Calu3 (cell line): ENCODE data around the gene ZNF594. TPM values are rescaled to one million over a fixed set of nuclear protein-coding genes. Genes with fewer than 3 reads are reported as not detected.
A peak's percentile ranks its signal among the peaks of the same experiment; 100 is the strongest.
"Not testable (repeated sequence)": the region's sequence is repeated elsewhere in the genome, so short reads cannot be mapped to it uniquely, and the experiment has no call there.

Source experiments
- Bru-seq: library from RNA; stranded (reverse); fragments of 400-500 nt; gene quantifications from one replicate; lab custom pipeline; 2021; lab: Mats Ljungman, UMichigan
- BruChase-seq, 2 experiments: library from RNA; stranded (reverse); fragments of 400-500 nt; gene quantifications; one replicate each; lab custom pipeline; 2021; lab: Mats Ljungman, UMichigan
- BruUV-seq: library from RNA; stranded (reverse); fragments of 400-500 nt; replicated peaks from 2 replicates; lab custom pipeline; 2021; lab: Mats Ljungman, UMichigan
- CTCF ChIA-PET: fragments of 300-600 bp; sonication (Branson Sonifier 250); formaldehyde crosslinking; loops from one replicate; lab custom pipeline; 2022; ENCODE audit warnings: antibody characterized with exemption; lab: Charles Lee
- DNase-seq: peaks from one replicate; pipeline ENCODE4 v3.0.0; 2022
- H3K27ac Mint-ChIP-seq: one replicate; pipeline ENCODE4 v1.8.0; 2022; ENCODE audit warnings: mixed read lengths; ENCODE audit not compliant: unreplicated experiment
- H3K27me3 Mint-ChIP-seq: one replicate; pipeline ENCODE4 v1.8.0; 2022; ENCODE audit warnings: mixed read lengths; ENCODE audit not compliant: unreplicated experiment
- H3K36me3 Mint-ChIP-seq: one replicate; pipeline ENCODE4 v1.8.0; 2022; ENCODE audit warnings: mild to moderate bottlenecking, moderate library complexity, mixed read lengths; ENCODE audit not compliant: insufficient read depth, unreplicated experiment
- H3K4me1 Mint-ChIP-seq: one replicate; pipeline ENCODE4 v1.8.0; 2022; ENCODE audit warnings: mild to moderate bottlenecking, low read depth, mixed read lengths; ENCODE audit not compliant: unreplicated experiment
- H3K4me3 Mint-ChIP-seq: one replicate; pipeline ENCODE4 v1.8.0; 2022; ENCODE audit warnings: mild to moderate bottlenecking, low read depth, moderate library complexity, mixed read lengths; ENCODE audit not compliant: unreplicated experiment
- H3K9me3 Mint-ChIP-seq: one replicate; pipeline ENCODE4 v1.8.0; 2022; ENCODE audit warnings: low read depth, mixed read lengths; ENCODE audit not compliant: unreplicated experiment
- CTCF ChIP-seq: fragments of 200-600 bp; IDR thresholded peaks from one replicate; pipeline ENCODE4 v1.8.0; 2022; ENCODE audit warnings: antibody characterized with exemption; ENCODE audit not compliant: unreplicated experiment
- intact Hi-C: fragments of 100-400 bp; cut with micrococcal nuclease; formaldehyde crosslinking; loops from one replicate; pipeline ENCODE4 v1.10.0; 2022; ENCODE audit not compliant: unreplicated experiment
- long read RNA-seq: library from polyadenylated mRNA; stranded (forward); transcript quantifications from one replicate; pipeline ENCODE4 v2.0.0, GENCODE V29; 2022
- total RNA-seq: library from RNA; stranded (reverse); gene quantifications from 2 replicates; pipeline ENCODE4 v1.2.3, GENCODE V29; 2022

The ZNF594 gene
- total RNA-seq = 12.9 and 13.3 TPM in 2 replicates
- percentile 77 among the genes with signal in this experiment for Bru-seq, nascent RNA
- percentile 78 among the genes with signal in this experiment for BruChase-seq, experiment 1, labeled RNA remaining after a 6-hour chase
- percentile 75 among the genes with signal in this experiment for BruChase-seq, experiment 2, labeled RNA remaining after a 2-hour chase
- long read RNA-seq = 0 reads

- H3K9me3 Mint-ChIP-seq = peaks cover 10% of the 10 kb centered on the region
- peak within 1 kb of the TSS; percentile 69 for H3K27ac Mint-ChIP-seq
- H3K4me1 Mint-ChIP-seq = no peaks in the 10 kb centered on the region
- H3K4me3 Mint-ChIP-seq = peak within 1 kb of the TSS; percentile 91
- BruUV-seq = no TSS peak
- no peaks in the 10 kb centered on the region for H3K27me3 Mint-ChIP-seq
- intact Hi-C loops = no loop called here
- peak; percentile 27 for TF ChIP-seq CTCF
- CTCF ChIA-PET = interaction anchor here (0.6 to 1.0 kb wide), 2 partner anchors 67 to 225 kb away, joined by 3 to 5 read pairs; partner anchors contain the start of gene SPAG7
- DNase-seq = peak; percentile 94
- peaks cover 34% of the 10 kb centered on the region for H3K36me3 Mint-ChIP-seq
Observed at GRCh38 chr17:5191541-5192417, at the start of gene ZNF594. Gene ZNF594 (minus strand): TSS chr17:5191868. CDS start chr17:5184256, 7,612 bp downstream.

GRCh38 chr17:5239769-5240168, 48.1 kb upstream of the ZNF594 start:
- H3K4me3 Mint-ChIP-seq, DNase-seq, H3K9me3 Mint-ChIP-seq, BruUV-seq, H3K27me3 Mint-ChIP-seq, CTCF ChIA-PET, H3K27ac Mint-ChIP-seq, H3K36me3 Mint-ChIP-seq, H3K4me1 Mint-ChIP-seq, intact Hi-C loops: not testable (repeated sequence)

- no peaks in the 10 kb centered on the region for H3K27me3 Mint-ChIP-seq
Observed at GRCh38 chr17:5238333-5238732, 46.7 kb upstream of the ZNF594 start.

GRCh38 chr17:5237541-5238016, 45.9 kb upstream of the ZNF594 start:
- no TSS peak for BruUV-seq
- H3K4me1 Mint-ChIP-seq = no peaks in the 10 kb centered on the region
- H3K36me3 Mint-ChIP-seq = no peaks in the 10 kb centered on the region
- H3K27me3 Mint-ChIP-seq = no peaks in the 10 kb centered on the region
- no peak overlapping the region for H3K27ac Mint-ChIP-seq
- peak; percentile 57 for DNase-seq
- CTCF ChIA-PET = no interaction called here
- TF ChIP-seq CTCF = peak; percentile 35
- H3K9me3 Mint-ChIP-seq = no peaks in the 10 kb centered on the region
- H3K4me3 Mint-ChIP-seq = no peak overlapping the region
- intact Hi-C loops = no loop called here

More at GRCh38 chr17:5238333-5238732, 46.7 kb upstream of the ZNF594 start:
- Mint-ChIP-seq H3K4me1 (no peaks in the 10 kb centered on the region), H3K9me3 (no peaks in the 10 kb centered on the region), H3K36me3 (no peaks in the 10 kb centered on the region), H3K27ac (no peak overlapping the region), H3K4me3 (no peak overlapping the region)
- no peak for DNase-seq
- no peak for TF ChIP-seq CTCF
- intact Hi-C loops = no loop called here
- BruUV-seq = no TSS peak
- CTCF ChIA-PET = no interaction called here
